Activated T-cell treated with anti-CD3 and anti-CD28 coated beads, Interleukin-2, amount 50 U/mL, for 48 hours (primary cell): ENCODE measurements around the gene C11orf86.
"Not testable (repeated sequence)": the region's sequence is repeated elsewhere in the genome, so short reads cannot be mapped to it uniquely, and the experiment has no call there.

ENCODE experiments used
- DNase-seq, 2 experiments: peaks; one replicate each; pipeline ENCODE4 v3.0.0-alpha.2; 2020

Gene C11orf86, protein sequence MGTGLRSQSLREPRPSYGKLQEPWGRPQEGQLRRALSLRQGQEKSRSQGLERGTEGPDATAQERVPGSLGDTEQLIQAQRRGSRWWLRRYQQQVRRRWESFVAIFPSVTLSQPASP

DNA sequence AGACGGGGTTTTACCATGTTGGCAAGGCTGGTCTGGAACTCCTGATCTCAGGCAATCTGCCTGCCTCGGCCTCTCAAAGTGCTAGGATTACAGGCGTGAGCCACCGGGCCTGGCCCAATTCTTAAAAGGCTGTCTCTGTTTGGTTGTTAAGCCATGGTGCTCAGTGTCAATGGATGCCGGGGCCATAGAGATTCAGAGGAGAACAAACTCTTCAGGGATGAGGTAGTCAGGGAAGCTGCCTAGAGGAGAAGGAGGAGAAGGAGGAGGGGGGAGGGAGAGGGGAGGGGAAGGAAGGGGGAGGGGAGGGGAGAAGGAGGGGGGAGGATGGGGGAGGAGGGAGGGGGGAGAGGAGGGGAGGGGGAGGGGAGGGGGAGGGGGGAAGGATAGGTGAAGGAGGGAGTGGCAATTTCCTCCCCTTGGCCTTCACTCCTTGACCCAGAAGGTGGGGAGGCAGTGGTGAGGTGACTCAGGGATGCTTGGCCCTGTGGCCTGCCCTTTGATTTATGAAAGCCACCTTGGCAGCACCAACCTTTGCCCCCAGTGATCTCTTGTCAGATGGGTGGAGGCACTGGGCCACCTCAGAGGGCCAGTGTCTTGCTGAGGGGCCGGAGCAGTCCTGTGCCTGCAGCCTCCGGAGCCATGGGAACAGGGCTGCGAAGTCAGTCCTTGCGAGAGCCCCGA is at the start of gene C11orf86:
Gene C11orf86, plus strand, starts transcription at position 581 of the 681 bp plus-strand sequence. Its CDS starts 59 bp downstream, at position 640.
- no peak for DNase-seq

DNA sequence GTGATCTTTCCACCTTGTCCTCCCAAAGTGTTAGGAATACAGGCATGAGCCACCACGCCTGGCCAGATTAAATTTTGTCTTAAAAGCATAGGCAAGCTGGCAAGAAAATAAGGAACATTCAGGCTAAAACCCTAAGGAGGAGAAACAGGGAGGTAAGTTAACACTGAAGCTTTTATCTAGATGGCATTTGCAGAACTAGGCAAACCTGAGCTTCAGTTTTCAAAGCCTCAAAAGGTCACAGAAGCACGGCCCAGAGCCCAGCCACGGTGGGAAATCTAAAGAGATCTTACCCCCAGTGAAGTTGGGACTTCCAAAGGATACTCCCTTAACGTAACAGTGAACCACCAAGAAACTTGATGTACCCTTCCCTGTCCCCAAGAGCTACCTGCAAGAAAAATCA is 45.4 kb upstream of the C11orf86 start:
- no peak for DNase-seq

DNA sequence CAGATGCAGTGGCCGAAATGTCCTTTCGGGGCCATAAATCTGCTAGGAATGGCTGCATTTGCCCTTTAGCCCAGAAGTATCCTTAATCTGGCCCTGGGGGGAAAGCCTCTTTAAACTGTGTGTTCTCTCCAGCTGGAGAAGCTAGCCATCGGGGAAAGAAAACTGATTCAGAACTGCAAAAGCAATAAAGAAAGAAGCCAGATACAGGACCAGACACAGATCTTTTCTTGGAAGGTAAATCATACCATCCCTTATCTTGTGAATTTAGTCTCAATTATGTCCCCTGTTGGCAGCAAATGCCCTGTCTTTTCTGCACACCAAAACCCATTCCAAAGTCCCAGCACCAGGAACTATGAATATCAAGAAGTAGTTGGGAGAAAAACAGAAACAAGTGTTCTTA is 42.6 kb upstream of the C11orf86 start:
- DNase-seq, result no peak

DNA sequence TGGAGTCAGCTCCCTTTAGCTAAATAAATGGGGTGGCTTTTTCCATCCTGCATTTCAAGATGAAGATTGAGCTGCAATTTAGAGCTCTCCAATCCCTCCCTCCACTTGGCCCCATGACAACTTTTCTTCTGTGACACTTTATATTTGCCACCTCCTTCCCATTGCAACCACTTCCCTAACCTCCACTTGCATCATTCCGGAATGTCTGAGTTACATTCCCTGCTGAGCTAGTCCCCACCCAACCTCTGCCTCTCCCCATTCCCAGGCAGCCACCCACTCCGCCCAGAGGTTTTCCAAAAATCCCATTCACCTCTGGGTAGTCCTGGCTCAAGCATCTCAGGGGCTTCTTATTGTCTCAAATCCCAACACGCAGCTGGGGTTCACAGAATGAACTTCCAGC is 41.6 kb upstream of the C11orf86 start:
- DNase-seq, result no peak

DNA sequence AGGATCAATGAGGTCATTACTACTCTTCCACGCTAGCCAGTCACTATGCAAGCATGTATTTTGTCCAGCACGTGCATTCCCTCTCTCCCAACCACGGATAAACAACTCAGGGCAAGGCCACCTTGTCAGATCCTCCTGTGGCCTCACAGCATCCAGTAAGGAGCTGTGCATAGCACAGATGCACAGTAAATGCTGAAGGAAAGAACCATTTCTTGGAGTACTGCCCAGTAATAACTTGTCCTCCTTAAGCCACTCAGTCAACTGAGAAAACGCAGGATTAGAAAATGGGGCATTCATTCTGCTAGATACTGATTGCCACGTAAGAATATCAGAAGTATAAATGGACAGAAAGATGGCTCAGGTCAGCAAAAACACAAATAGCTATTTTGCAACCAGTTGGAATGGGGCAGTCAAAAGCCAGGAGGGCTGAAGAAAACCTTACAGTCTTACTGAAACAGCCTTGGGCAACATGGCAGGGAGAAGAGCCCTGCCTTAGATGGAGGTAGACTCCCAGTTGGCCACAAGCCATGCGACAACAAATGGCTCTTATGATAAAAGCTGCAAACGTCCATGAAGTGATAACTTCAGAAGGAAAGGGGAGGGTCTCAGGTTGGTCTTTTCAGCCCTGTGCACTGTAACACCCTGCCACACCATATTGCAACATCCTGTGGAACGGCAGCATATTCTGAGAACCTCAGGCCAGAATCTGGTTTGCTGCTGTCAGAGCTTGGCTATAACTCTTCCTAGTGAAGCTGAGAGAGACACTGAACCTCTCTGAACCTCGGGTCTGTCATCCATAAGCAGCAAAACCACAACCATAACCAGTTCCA is 39.9 kb upstream of the C11orf86 start:
- DNase-seq, result no peak

DNA sequence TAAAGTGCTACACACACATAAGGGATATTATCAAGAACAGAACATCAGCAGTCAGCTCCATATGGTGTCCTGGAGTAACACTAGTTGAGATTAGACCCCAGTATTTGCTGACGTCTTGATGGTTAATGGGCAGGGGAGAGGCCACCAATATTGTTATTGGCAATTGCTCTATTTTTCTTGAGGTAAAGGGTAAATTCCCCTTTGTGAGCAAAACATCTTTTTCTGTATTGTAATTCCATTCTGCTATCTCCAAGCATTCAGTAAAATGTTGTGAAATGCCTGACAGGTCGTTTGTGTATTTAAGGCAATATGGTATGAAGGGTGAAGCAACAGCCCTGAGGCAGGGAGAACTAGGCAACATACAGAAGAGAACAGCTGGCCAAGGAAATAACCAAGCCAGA is 38.8 kb upstream of the C11orf86 start:
- DNase-seq, result no peak

DNA sequence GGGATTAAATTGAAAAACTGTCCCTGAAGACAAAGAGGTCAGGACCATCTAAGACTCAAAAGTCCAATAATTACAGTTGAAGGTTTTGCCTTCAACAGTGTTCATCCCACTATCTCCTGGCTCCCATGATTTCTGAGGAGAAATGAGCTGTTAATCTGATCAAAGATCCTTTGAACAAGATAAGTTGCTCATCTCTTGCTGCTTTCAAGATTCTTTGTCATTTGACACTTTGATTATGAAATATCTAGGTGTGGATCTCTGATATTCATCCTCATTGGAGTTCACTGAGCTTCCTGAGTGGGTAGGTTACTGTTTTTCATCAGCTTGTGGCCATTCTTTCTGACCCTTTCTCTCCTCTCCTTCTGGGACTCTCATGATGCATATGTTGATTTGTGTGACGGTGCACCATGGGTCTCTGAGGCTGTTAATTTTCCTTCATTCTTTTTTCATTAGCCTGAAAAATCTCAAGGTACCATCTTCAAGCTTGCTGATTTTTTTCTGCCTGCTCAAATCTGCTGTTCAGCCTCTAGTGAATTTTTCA is 37.8 kb upstream of the C11orf86 start:
- DNase-seq, result no peak

DNA sequence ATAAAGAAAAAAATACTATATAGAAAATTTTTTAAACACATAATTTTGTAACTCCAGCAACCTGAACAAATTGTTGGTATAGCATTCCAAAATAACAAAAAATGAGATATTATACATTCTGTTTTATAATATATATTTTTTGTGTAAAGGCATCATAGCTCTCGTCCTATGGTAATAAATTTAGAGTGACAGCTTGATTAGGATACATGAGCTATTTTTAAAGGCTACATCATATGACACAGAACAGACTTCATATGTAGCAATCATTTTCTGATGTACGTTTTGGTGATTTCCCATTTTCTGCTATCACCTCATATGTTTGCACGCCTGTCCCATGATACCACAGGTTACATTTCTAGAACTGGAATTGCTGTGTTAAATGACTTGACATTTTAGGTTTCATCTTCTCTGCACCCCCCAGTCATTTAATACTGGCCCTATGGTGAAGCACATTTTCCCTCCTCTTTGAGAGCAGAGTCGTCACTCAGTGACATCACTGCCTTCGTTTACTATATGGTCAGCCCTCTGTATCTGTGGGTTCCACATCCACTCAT is 36.4 kb upstream of the C11orf86 start:
- DNase-seq, result no peak

DNA sequence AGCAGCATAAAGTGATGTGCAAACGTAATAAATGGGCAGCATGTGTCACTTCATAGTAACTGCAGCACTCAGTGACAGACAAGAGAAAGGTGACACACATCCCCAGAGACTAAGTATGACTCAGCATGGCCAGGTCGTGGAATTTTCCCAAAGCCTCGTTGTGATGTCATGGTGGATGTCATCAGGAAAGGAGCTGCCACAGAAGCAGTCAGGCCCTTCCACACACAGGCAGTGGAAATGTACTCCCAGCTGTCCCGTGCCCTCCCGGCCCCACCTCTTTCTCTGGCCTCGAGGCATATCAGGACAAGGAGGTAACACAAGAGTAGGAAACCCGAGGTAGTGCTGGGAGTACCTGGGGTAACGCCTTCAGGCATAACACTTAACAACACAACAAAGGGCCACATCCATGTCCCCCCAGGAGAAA is 25.0 kb upstream of the C11orf86 start:
- peak; percentile 59 to 60 for DNase-seq

DNA sequence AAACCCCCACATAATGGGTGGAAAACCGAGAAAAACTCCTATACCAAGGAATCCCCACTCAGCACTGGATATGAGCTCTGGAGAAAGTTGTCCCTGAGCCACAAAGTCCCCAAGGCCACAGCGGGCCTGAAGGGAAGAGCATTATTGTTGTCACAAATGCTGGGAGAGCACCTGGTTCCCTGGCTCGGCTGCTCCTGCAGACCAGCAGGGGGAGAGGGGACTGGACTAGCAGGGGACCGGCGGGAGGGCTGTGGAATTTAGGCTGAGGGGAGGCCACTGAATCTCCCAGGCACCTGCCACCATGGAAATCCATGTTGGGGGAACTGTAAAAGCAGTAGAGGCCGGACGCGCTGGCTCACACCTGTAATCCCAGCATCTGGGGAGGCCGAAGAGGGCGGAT is 24.0 kb upstream of the C11orf86 start:
- no peak for DNase-seq

DNA sequence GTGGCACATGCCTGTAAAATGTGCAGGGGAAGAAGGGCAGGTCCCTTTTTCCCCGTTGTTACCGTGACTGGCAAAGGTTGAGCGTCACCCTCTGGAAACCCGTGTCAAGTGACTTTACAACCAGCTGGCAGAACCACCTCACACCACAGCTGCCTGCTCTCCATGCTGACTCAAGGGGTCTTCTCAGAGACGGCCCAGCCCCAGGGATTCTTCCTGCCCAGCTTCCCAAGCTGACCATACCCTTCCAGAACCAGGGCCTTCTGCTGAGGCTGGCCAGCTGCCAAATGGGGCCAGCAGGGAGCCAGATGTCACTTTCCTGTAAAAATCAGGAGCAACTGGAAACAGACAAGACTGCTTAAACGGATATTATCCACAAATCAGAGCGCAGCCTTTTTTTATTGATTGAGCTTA is 23.2 kb upstream of the C11orf86 start:
- DNase-seq, result no peak

DNA sequence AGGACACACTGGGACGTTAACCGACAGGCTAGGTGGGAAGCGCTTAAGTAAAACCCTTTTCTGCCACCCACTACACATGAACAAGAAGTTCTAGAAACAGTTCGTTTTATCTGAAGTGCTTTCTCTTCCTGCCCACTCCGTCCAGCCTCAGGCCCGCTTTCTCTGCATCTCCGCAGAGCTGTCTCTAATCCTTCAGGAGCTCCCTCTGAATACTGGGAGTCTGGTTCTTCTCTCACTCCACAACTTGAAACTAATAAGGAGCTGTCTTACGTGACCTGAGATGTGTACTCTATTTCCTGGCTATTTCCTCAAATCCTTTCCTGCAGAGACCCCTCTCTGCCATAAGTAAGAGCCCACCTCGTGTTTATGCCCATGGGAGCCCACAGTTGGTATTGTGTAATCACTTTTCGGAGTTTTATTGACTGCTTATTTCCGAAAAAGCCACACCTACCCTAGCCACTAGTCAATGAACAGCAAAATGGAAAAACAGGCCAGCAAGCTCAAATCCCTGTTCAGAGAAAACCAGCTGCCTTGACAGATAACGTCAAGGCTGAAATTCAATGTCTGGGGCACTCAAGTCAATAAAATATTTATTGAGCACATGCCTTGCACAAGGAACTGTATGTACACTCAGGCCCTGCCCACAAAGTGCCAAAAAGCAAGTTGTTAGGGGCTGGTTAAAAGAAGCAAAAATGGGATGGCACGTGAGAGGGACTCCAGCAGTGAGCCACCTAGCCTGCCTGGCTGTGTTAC is 21.8 kb upstream of the C11orf86 start:
- no peak for DNase-seq

DNA sequence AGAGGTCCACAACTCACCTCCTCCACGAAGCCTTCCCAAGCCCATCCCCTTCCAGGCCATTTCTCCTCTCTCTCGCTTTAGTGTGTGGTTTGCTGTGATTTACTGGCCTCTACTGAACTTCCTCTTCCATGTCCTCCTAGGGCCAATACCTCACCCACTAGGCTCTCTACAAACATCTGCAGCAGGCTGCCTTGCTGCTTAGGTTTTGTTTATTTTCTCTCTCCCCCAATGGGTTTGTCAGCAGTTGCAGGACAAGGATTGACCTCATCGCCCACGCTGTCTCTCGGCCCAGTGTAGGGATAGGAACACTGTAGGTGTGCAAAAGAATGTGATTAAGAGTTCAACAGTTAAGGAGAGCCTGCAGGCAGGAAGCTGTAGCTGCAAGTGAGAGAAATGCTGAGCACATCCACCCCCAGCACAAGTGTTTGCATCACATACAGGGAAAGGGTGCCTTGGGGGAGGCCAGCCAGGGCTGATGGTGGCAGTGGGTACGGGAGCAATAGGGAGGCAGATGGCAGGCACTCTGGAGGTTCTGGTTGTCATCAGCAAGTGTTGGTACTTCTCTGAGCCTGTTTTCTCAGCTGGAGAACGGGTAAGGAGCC is 18.3 kb upstream of the C11orf86 start:
- DNase-seq, result peak in 1 of 2 experiments; percentile 19

DNA sequence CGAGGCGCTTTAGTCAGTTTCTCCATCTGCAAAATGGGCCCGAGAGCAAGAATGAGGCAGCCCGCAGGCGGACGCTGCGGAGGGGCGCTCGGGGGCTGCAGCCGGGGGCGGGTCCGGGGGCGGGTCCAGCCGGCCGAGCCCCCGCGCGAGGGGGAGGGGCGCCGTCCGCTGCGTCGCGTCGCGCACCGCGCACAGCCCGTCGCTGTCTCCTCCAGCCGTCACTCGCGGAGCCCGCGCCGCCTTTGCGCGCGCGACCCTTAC is 17.2 kb upstream of the C11orf86 start:
- no peak for DNase-seq

DNA sequence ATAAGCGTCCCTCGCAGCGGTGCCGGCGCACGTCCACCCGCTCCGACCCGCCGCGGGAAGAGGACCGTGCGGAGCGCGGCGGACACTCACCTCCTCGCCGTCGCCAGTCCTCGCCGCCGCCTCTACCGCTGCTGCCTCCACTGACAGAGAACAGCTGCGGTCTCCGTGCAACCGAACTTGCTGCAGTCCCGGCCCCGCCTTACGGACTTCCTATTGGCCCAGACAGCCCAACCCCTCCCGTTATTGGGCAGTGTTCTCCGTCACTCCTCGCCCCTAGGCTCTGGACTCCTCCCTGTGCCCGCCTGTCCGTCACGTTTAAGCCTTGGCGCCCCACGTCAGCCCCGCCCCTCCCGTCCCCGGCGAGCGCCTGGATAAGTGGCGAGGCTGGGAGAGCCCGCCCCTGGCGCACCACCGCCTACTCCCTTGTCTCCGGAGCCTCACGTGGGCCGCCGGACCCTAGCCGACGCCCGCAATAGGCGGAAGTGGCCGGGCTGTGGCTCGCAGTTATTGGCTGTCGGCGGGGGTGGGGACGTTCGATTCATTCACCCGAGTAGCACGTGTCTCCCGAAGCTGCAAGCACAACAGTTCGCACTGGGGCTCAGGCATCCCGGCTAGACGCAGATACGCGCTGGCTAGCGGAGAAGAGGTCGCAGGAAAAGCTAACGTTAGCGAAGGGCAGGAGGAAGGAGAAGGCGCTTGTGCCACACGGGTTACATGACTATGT is 16.7 kb upstream of the C11orf86 start, which contains the start of gene PC:
Gene PC, minus strand, starts transcription at position 152 of the 724 bp plus-strand sequence. CDS start 86,224 bp downstream, outside the sequence.
- peak; percentile 97 to 98 for DNase-seq

DNA sequence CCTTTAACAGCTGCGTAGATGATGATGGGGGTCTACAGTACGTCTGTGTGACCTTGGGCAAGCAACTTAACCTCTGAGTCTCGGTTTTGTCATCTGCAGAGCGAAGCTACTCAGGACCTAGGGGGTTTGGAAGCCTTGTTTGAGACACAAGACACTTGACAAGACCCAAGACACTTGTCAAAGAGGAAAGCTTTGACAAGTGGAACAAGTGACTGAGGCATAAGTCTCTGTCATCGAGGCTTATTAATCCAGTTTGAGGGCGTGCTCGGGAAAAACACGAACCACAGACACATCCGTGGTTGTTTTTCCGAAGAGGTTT is 16.2 kb upstream of the C11orf86 start:
- no peak for DNase-seq

DNA sequence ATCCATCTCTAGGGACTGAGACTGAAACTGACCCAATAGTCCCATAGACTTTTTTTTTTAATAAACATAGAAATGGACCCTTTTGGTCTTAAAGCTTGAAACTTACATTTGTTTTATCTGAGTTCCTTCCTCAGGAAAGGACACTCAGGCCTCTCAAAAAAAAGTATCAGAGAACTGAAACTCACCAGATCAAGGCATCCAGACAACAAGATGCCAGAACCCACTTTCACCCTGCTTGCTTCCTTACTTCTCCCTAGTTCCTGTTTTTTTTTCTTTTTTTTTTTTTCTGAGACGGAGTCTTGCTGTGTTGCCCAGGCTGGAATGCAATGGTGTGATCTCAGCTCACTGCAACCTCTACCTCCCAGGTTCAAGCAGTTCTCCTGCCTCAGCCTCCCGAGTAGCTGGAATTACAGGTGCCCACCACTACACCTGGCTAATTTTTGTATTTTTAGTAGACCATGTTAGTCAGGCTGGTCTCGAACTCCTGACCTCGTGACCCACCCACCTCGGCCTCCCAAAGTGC is 13.4 kb upstream of the C11orf86 start:
- not testable (repeated sequence) for DNase-seq

DNA sequence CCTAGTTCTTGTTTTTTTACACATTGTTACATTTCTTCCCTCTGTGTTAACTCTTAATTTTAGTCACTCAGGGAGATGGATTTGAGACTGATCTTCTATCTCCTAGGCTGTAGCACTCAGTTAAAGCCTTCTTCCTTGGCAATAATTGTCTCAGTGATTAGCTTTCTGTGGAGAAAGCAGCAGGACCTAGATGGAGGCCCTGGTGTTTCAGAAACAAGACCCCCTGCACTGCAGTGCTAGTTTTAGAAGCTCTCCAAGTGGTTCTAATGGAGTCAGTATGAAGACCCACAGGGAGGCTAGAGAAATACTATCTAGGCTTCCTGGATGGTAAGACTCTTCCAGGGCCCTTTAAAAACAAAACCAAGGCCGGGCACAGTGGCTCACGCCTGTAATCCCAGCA is 12.9 kb upstream of the C11orf86 start:
- DNase-seq, result no peak

DNA sequence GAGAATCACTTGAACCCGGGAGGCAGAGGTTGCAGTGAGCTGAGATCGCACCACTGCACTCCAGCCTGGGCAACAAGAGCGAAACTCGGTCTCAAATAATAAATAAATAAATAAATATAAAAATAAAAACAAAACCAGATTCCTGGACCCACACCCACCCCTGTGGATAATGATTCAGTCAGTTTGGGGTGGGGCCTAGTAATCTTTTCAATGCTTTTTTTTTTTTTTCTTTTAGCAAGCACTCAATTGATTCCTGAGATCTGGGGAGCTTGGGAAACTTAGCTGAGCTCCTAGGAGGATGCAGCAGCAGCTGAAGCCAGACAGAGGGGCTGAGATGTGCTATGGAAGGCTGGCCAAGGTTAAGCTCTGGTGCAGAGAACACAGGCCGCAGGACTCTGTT is 12.3 kb upstream of the C11orf86 start:
- DNase-seq, result no peak

DNA sequence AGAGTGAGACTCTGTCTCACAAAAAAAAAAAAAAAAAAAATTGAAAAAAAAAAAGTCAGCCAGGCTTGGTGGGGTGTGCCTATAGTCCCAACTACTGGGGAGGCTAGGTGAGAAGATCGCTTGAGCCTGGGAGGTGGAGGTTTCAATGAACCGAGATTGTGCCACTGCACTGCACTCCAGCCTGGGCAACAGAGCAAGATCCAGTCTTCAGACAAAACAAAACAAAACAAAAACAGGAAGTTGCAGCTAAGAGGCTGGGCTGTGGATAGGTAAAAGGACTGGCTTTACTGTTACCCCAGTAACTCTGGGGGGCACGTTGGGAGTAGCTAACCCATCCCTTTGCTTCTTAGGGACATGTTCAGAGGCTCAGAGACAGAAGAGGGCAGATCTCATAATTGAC is 10.6 kb upstream of the C11orf86 start:
- no peak for DNase-seq

DNA sequence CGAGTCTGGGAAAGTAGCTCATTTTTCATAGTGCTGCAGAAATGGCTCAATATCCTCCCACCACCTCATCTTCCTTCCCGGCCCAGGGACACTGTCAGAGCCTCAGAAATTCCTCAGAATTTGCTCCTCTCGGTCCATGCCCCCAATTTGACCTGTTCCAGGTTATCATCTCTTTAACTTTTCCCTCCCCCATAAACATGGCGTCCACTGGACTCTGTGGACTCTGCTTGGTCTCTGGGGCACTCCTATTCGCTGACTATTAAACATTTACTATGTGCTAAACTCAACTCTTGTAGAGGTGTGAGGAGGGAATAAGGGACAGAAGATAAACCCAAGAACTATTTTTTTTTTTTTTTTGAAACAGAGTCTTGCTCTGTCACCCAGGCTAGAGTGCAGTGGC is 8.8 kb upstream of the C11orf86 start:
- DNase-seq, result no peak
